Measurements from ENCODE around the gene PEAR1. TPM values are rescaled to one million over a fixed set of nuclear protein-coding genes. Genes with fewer than 3 reads are reported as not detected.

PEAR1 gene
- total RNA-seq, 1 experiment from 2014 or later, result 10.8 TPM

DNA sequence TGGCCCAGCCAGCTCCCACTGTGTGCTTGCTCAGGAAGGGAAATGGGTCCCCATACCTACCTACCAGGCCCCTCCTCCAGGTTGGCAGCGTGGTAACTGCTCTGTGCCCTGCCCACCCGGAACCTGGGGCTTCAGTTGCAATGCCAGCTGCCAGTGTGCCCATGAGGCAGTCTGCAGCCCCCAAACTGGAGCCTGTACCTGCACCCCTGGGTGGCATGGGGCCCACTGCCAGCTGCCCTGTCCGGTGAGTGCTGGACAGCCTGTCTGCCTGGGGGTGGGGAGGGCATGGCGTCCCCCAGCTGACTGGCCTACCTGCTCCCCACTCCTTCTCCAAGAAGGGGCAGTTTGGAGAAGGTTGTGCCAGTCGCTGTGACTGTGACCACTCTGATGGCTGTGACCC is 16.2 kb downstream of the PEAR1 start:
- Histone ChIP-seq H3K27me3 (ENCODE audit: insufficient read depth, low read length) (no peaks in the 10 kb centered on the region), H3K9ac (ENCODE audit: low read length) (no peak overlapping the region), H3K4me1 (ENCODE audit: control insufficient read depth in 1 of 2, insufficient read depth in 2 of 2, low read length in 2 of 2) (peaks cover 6 to 27% of the 10 kb centered on the region in 2 experiments; a peak in 3 of 4 replicates), H3K36me3 (ENCODE audit: control insufficient read depth in 1 of 2, insufficient read depth in 2 of 2, low read length in 2 of 2) (peaks cover 0 to 9% of the 10 kb centered on the region in 2 experiments; a peak in 3 of 4 replicates), H3K9me2 (ENCODE audit: insufficient read depth) (no peaks in the 10 kb centered on the region), H2AFZ (ENCODE audit: low read depth, low read length, poor library complexity, severe bottlenecking) (no peak overlapping the region), H3K79me2 (ENCODE audit: insufficient read depth, low read length) (no peaks in the 10 kb centered on the region), H3K9me3 (ENCODE audit: control insufficient read depth in 1 of 2, insufficient read depth in 1 of 2, low read depth in 1 of 2, low read length in 2 of 2) (no peaks in the 10 kb centered on the region; a peak in 1 of 4 replicates), H3K4me3 (replicated peaks in 1 of 2; ENCODE audit: low read depth in 1 of 2, low read length in 2 of 2) (no peak overlapping the region), H3K4me2 (ENCODE audit: low read length) (no peak overlapping the region), H3K27ac (ENCODE audit: low read depth, low read length) (no peak overlapping the region; the same call in 1 of the 2 replicates), H4K20me1 (ENCODE audit: insufficient read depth) (no peaks in the 10 kb centered on the region)
- no TSS peak for BruUV-seq (replicated peaks)
- ATAC-seq (no peak), DNase-seq (ENCODE audit: low read depth, low spot score) (no peak)
- ChIA-PET RAD21 (ENCODE audit: low non-redundant PET in 1 of 2, low total read pairs in 2 of 2, uncharacterized antibody in 2 of 2, unreplicated experiment in 2 of 2) (no interaction called here), CTCF (interaction anchor here (0.9 to 1.8 kb wide), 4 partner anchors 10 to 22 kb away, joined by 3 to 4 read pairs (median 4); no protein-coding TSS in a partner anchor), POLR2A (no interaction called here)
- no peak for TF ChIP-seq TCF7L2 (IDR thresholded peaks at IDR 0.05; ENCODE audit: borderline replicate concordance, extremely low read depth, insufficient read depth, insufficient read length)
- no peak for TF ChIP-seq FOSL1 (IDR thresholded peaks at IDR 0.05; ENCODE audit: low read depth)
- TF ChIP-seq SIN3A (IDR thresholded peaks at IDR 0.05; ENCODE audit: low read depth), result no peak
- TF ChIP-seq CBX3 (IDR thresholded peaks at IDR 0.05; ENCODE audit: low read depth), result no peak
- TF ChIP-seq ATF3 (IDR thresholded peaks at IDR 0.05), result no peak
- TF ChIP-seq JUND (IDR thresholded peaks at IDR 0.05), result no peak
- TF ChIP-seq ELF1 (IDR thresholded peaks at IDR 0.05; ENCODE audit: borderline replicate concordance, low read depth), result no peak
- no peak for TF ChIP-seq POLR2AphosphoS5 (IDR thresholded peaks at IDR 0.05; ENCODE audit: low read depth, low read length)
- TF ChIP-seq CEBPB (IDR thresholded peaks at IDR 0.05; ENCODE audit: low read depth), result no peak
- TF ChIP-seq SP1 (IDR thresholded peaks at IDR 0.05; ENCODE audit: low read depth), result no peak
- TF ChIP-seq ZNF274 (IDR thresholded peaks at IDR 0.05; ENCODE audit: low read depth, low read length), result no peak
- no peak for TF ChIP-seq POLR2A (IDR thresholded peaks at IDR 0.05; ENCODE audit: borderline replicate concordance, extremely low read depth, insufficient read depth, insufficient read length)
- TF ChIP-seq EZH2phosphoT487 (IDR thresholded peaks at IDR 0.05; ENCODE audit: borderline replicate concordance), result no peak
- TF ChIP-seq, protein P1, sequence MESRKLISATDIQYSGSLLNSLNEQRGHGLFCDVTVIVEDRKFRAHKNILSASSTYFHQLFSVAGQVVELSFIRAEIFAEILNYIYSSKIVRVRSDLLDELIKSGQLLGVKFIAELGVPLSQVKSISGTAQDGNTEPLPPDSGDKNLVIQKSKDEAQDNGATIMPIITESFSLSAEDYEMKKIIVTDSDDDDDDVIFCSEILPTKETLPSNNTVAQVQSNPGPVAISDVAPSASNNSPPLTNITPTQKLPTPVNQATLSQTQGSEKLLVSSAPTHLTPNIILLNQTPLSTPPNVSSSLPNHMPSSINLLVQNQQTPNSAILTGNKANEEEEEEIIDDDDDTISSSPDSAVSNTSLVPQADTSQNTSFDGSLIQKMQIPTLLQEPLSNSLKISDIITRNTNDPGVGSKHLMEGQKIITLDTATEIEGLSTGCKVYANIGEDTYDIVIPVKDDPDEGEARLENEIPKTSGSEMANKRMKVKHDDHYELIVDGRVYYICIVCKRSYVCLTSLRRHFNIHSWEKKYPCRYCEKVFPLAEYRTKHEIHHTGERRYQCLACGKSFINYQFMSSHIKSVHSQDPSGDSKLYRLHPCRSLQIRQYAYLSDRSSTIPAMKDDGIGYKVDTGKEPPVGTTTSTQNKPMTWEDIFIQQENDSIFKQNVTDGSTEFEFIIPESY (IDR thresholded peaks at IDR 0.05; ENCODE audit: extremely low read depth, insufficient replicate concordance, low read length), result no peak
- no peak for TF ChIP-seq MAX (IDR thresholded peaks at IDR 0.05)
- no peak for TF ChIP-seq CTCF (IDR thresholded peaks at IDR 0.05 in 2 of 3, conservative IDR thresholded peaks at IDR 0.05 in 1 of 3; ENCODE audit: borderline replicate concordance in 1 of 3, insufficient read depth in 1 of 3, low read depth in 2 of 3, low read length in 2 of 3)
- TF ChIP-seq EZH2 (IDR thresholded peaks at IDR 0.05), result no peak
- no peak for TF ChIP-seq SRF (IDR thresholded peaks at IDR 0.05; ENCODE audit: low read depth)
- TF ChIP-seq EGR1 (IDR thresholded peaks at IDR 0.05; ENCODE audit: low read depth), result no peak
- no peak for TF ChIP-seq RAD21 (IDR thresholded peaks at IDR 0.05; ENCODE audit: low read depth)
- intact Hi-C loops (cut with micrococcal nuclease), result no loop called here
